GM12878 (cell line): ENCODE measurements around the gene SLC9A3. TPM values are rescaled to one million over a fixed set of nuclear protein-coding genes. Genes with fewer than 3 reads are reported as not detected.

Experiments used
- ATAC-seq: fragments of 200-7000 bp; cut with Tn5 transposase; 3 replicates; pipeline ENCODE4 v1.9.1; 2020; ENCODE audit warnings: mild to moderate bottlenecking, moderate library complexity
- BruUV-seq: library from RNA; stranded (reverse); fragments of 400-500 nt; replicated peaks from 2 replicates; lab custom pipeline; 2021; lab: Mats Ljungman, UMichigan
- CTCF ChIA-PET: fragments of 300-600 bp; sonication (Branson Sonifier 250); formaldehyde crosslinking; extraction: SDS; loops from one replicate; lab custom pipeline; 2021; ENCODE audit warnings: inconsistent platforms; lab: Yijun Ruan, JAX
- POLR2A ChIA-PET: fragments of 350-600 bp; formaldehyde crosslinking; extraction: SDS; loops from one replicate; lab custom pipeline; 2021; ENCODE audit warnings: inconsistent platforms; lab: Charles Lee
- RAD21 ChIA-PET: fragments of 300-600 bp; sonication (Branson Sonifier 250); formaldehyde crosslinking; loops from one replicate; lab custom pipeline; 2023; ENCODE audit warnings: antibody characterized with exemption; ENCODE audit not compliant: unreplicated experiment; lab: Charles Lee
- SMC1A ChIA-PET: fragments of 300-600 bp; sonication (Branson Sonifier 250); formaldehyde crosslinking; loops from one replicate; lab custom pipeline; 2023; ENCODE audit not compliant: unreplicated experiment, uncharacterized antibody; lab: Charles Lee
- DNase-seq: peaks from one replicate; pipeline ENCODE4 v3.0.0-alpha.2; 2011; ENCODE audit warnings: low read depth, low spot score
- FAIRE-seq: peaks from 3 replicates; lab custom pipeline; 2011; peaks lifted over from hg19 to GRCh38; lab: Jason Lieb, UNC
- H2AFZ ChIP-seq: 2 replicates; pipeline ENCODE4 v1.6.0; 2011; ENCODE audit warnings: low read depth, low read length, control low read depth; ENCODE audit not compliant: control insufficient read depth
- H3K27ac ChIP-seq: 2 replicates; pipeline ENCODE4 v1.5.1; 2011; ENCODE audit warnings: control low read depth; ENCODE audit not compliant: control insufficient read depth, insufficient read depth
- H3K27me3 ChIP-seq, 2 experiments: replicated peaks in 1 of 2; 2 replicates each; pipeline versions ENCODE4 v1.6.0 to v1.6.1; 2011; ENCODE audit warnings: low read length in 1 of 2; ENCODE audit not compliant: control insufficient read depth in 2 of 2, insufficient read depth in 2 of 2
- H3K36me3 ChIP-seq, 2 experiments: 2 replicates each; pipeline ENCODE4 v1.5.1; 2011; ENCODE audit warnings: low read length in 1 of 2; ENCODE audit not compliant: control insufficient read depth in 2 of 2, insufficient read depth in 2 of 2
- H3K4me1 ChIP-seq: 2 replicates; pipeline ENCODE4 v1.6.1; 2011; ENCODE audit warnings: mild to moderate bottlenecking, low read length, moderate library complexity, mixed read lengths; ENCODE audit not compliant: control insufficient read depth, insufficient read depth
- H3K4me2 ChIP-seq: 2 replicates; pipeline ENCODE4 v1.6.0; 2011; ENCODE audit warnings: control low read depth; ENCODE audit not compliant: control insufficient read depth, insufficient read depth
- H3K4me3 ChIP-seq: fragments of 200-600 bp; sonication (generic); 2 replicates; pipeline ENCODE4 v1.5.1; 2016
- H3K79me2 ChIP-seq: 2 replicates; pipeline ENCODE4 v1.6.0; 2011; ENCODE audit warnings: low read length; ENCODE audit not compliant: control insufficient read depth, insufficient read depth
- H3K9ac ChIP-seq: 2 replicates; pipeline ENCODE4 v1.8.0; 2011; ENCODE audit warnings: low read length, control low read depth, mixed read lengths; ENCODE audit not compliant: control insufficient read depth, insufficient read depth
- H3K9me3 ChIP-seq: replicated peaks from 3 replicates; pipeline ENCODE4 v1.5.1; 2011; ENCODE audit warnings: mild to moderate bottlenecking, low read length; ENCODE audit not compliant: control insufficient read depth, insufficient read depth
- H4K20me1 ChIP-seq: 2 replicates; pipeline ENCODE4 v1.6.0; 2011; ENCODE audit not compliant: control insufficient read depth, insufficient read depth
- CHD1 ChIP-seq: IDR thresholded peaks from 2 replicates; pipeline ENCODE4 v1.6.1; 2012; ENCODE audit warnings: low read depth, low read length, improper control_type of control experiment
- HDAC6 ChIP-seq: fragments of 200-600 bp; sonication (generic); IDR thresholded peaks from one replicate; pipeline ENCODE4 v1.8.0; 2017; ENCODE audit warnings: antibody characterized with exemption; ENCODE audit not compliant: unreplicated experiment
- KLF5 ChIP-seq: fragments of 450-650 bp; IDR thresholded peaks from 2 replicates; pipeline ENCODE4 v1.6.1; 2014; ENCODE audit warnings: mild to moderate bottlenecking; ENCODE audit not compliant: partially characterized antibody
- PAX5 ChIP-seq: IDR thresholded peaks from 2 replicates; pipeline ENCODE4 v1.6.1; 2011; ENCODE audit warnings: low read depth, low read length, borderline replicate concordance
- PKNOX1 ChIP-seq: fragments of 450-650 bp; IDR thresholded peaks from 2 replicates; pipeline ENCODE4 v1.6.1; 2016; ENCODE audit warnings: mild to moderate bottlenecking
- RAD21 ChIP-seq: IDR thresholded peaks from 2 replicates; pipeline ENCODE4 v1.6.1; 2011; ENCODE audit warnings: mild to moderate bottlenecking, low read depth, low read length, moderate library complexity; ENCODE audit not compliant: insufficient read depth
- SKIL ChIP-seq: fragments of 450-650 bp; IDR thresholded peaks from 2 replicates; pipeline ENCODE4 v1.6.1; 2017; ENCODE audit warnings: mild to moderate bottlenecking, low read depth, inconsistent platforms; ENCODE audit not compliant: poor library complexity, severe bottlenecking
- WGBS: methylation state at CpG from one replicate; pipeline ENCODE4 v1.1.6; 2016; ENCODE audit warnings: low lambda C conversion rate; ENCODE audit not compliant: insufficient replicate concordance, insufficient coverage; ENCODE audit errors: missing lambda C conversion rate; 5-methylcytosine and 5-hydroxymethylcytosine counted together
- in situ Hi-C: fragments of 300-500 bp; cut with MboI; formaldehyde crosslinking; loops from 9 replicates; pipeline ENCODE4 v1.14.3; 2018; ENCODE audit warnings: mixed read lengths
- intact Hi-C: fragments of 100-400 bp; cut with micrococcal nuclease; formaldehyde crosslinking; loops from one replicate; pipeline ENCODE4 v1.14.2; 2022; ENCODE audit not compliant: unreplicated experiment
- polyA plus RNA-seq, 11 experiments: library from polyadenylated mRNA; depleted of rRNA in 4 of 11; unstranded in 6 of 11; stranded (reverse) in 5 of 11; fragments of >200 nt; fragmentation: Nextera tagmentation in 4 of 11; fragmentation: Illumina TruSeq in 1 of 11; extraction: Ambion mirVana in 4 of 11; extraction: Trizol in 1 of 11; gene quantifications; 1 replicate in 1 of 11; 2 replicates in 10 of 11; pipeline versions ENCODE4 v1.2.1 to v1.2.3, GENCODE V29; 2011 to 2016; ENCODE audit warnings: inconsistent platforms in 2 of 11, missing spikeins in 2 of 11, low read depth in 1 of 11
- total RNA-seq, 4 experiments: library from RNA; depleted of rRNA in 3 of 4; stranded (reverse); fragments of >200 nt in 3 of 4; fragmentation: Illumina TruSeq in 1 of 4; extraction: Trizol in 1 of 4; gene quantifications; 2 replicates each; pipeline versions ENCODE4 v1.2.1 to v1.2.3, GENCODE V29; 2013 to 2021
- TF ChIP-seq, protein P1 (sequence below): fragments of 450-650 bp; formaldehyde crosslinking; IDR thresholded peaks from 2 replicates; pipeline ENCODE4 v1.4.0; 2022; ENCODE audit warnings: mild to moderate bottlenecking, moderate library complexity
- TF ChIP-seq, protein P2 (sequence below): IDR thresholded peaks from 2 replicates; pipeline ENCODE4 v1.6.1; 2012; ENCODE audit warnings: low read depth, low read length, improper control_type of control experiment
- TF ChIP-seq, protein P3 (sequence below): fragments of 450-650 bp; IDR thresholded peaks from 2 replicates; pipeline ENCODE4 v1.6.1; 2018; ENCODE audit warnings: mild to moderate bottlenecking, low read depth, moderate library complexity; ENCODE audit not compliant: partially characterized antibody

Gene SLC9A3
- total and polyA plus RNA-seq, 10 of the 15 experiments (the other 5 are each of a cell fraction or from before 2014, with no cell fraction given), result 0.04 to 5.2 (median 2.3) TPM; not detected in 1

- WGBS, result 50% methylated on average over 23 of the region's 23 CpGs
- ATAC-seq (no peak), DNase-seq (no peak), FAIRE-seq (no peak)
- ChIA-PET POLR2A (no interaction called here), SMC1A (no interaction called here), RAD21 (no interaction called here), CTCF (no interaction called here)
- no peak overlapping the region for H2AFZ ChIP-seq
- intact Hi-C loops (no loop called here), in situ Hi-C loops (no loop called here)
- H3K27ac ChIP-seq, result no peak overlapping the region
- TF ChIP-seq PAX5, result no peak
- TF ChIP-seq, protein P1, sequence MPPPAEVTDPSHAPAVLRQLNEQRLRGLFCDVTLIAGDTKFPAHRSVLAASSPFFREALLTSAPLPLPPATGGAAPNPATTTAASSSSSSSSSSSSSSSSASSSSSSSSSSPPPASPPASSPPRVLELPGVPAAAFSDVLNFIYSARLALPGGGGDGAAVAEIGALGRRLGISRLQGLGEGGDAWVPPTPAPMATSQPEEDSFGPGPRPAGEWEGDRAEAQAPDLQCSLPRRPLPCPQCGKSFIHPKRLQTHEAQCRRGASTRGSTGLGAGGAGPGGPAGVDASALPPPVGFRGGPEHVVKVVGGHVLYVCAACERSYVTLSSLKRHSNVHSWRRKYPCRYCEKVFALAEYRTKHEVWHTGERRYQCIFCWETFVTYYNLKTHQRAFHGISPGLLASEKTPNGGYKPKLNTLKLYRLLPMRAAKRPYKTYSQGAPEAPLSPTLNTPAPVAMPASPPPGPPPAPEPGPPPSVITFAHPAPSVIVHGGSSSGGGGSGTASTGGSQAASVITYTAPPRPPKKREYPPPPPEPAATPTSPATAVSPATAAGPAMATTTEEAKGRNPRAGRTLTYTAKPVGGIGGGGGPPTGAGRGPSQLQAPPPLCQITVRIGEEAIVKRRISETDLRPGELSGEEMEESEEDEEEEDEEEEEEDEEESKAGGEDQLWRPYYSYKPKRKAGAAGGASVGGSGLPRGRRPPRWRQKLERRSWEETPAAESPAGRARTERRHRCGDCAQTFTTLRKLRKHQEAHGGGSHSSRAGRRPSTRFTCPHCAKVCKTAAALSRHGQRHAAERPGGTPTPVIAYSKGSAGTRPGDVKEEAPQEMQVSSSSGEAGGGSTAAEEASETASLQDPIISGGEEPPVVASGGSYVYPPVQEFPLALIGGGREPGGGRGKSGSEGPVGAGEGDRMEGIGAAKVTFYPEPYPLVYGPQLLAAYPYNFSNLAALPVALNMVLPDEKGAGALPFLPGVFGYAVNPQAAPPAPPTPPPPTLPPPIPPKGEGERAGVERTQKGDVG (CRISPR knock-in tag), result no peak
- no peak for TF ChIP-seq CHD1
- TF ChIP-seq, protein P2, sequence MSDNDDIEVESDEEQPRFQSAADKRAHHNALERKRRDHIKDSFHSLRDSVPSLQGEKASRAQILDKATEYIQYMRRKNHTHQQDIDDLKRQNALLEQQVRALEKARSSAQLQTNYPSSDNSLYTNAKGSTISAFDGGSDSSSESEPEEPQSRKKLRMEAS, result no peak
- no peak for TF ChIP-seq SKIL
- no peak for TF ChIP-seq HDAC6
- TF ChIP-seq, protein P3, sequence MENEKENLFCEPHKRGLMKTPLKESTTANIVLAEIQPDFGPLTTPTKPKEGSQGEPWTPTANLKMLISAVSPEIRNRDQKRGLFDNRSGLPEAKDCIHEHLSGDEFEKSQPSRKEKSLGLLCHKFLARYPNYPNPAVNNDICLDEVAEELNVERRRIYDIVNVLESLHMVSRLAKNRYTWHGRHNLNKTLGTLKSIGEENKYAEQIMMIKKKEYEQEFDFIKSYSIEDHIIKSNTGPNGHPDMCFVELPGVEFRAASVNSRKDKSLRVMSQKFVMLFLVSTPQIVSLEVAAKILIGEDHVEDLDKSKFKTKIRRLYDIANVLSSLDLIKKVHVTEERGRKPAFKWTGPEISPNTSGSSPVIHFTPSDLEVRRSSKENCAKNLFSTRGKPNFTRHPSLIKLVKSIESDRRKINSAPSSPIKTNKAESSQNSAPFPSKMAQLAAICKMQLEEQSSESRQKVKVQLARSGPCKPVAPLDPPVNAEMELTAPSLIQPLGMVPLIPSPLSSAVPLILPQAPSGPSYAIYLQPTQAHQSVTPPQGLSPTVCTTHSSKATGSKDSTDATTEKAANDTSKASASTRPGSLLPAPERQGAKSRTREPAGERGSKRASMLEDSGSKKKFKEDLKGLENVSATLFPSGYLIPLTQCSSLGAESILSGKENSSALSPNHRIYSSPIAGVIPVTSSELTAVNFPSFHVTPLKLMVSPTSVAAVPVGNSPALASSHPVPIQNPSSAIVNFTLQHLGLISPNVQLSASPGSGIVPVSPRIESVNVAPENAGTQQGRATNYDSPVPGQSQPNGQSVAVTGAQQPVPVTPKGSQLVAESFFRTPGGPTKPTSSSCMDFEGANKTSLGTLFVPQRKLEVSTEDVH, result no peak
- no peak for TF ChIP-seq KLF5
- no peak for TF ChIP-seq RAD21
- TF ChIP-seq PKNOX1, result no peak
- H4K20me1 ChIP-seq, result no peaks in the 10 kb centered on the region
- no peaks in the 10 kb centered on the region; a peak in 1 of 4 replicates for H3K27me3 ChIP-seq
- H3K4me2 ChIP-seq, result no peak overlapping the region
- no peaks in the 10 kb centered on the region for H3K4me1 ChIP-seq
- no peak overlapping the region for H3K9ac ChIP-seq
- H3K4me3 ChIP-seq, result no peak overlapping the region
- no peaks in the 10 kb centered on the region for H3K79me2 ChIP-seq
- no TSS peak for BruUV-seq
- H3K9me3 ChIP-seq, result no peaks in the 10 kb centered on the region
- no peaks in the 10 kb centered on the region for H3K36me3 ChIP-seq
These were observed 45.2 kb upstream of the SLC9A3 start for GRCh38 chr5:569358-569867.
